Endothelial cell of umbilical vein (primary cell): ENCODE results near the gene PTPN6. TPM values are rescaled to one million over a fixed set of nuclear protein-coding genes. Genes with fewer than 3 reads are reported as not detected.

ENCODE experiments used
- BruUV-seq: library from RNA; stranded (reverse); fragments of 400-500 nt; replicated peaks from 2 replicates; lab custom pipeline; 2021; lab: Mats Ljungman, UMichigan
- CTCF ChIA-PET: fragments of 300-600, 350-600 bp; sonication (Branson Sonifier 250); formaldehyde crosslinking; loops from one replicate; lab custom pipeline; 2021; ENCODE audit warnings: antibody characterized with exemption, inconsistent platforms; lab: Charles Lee
- POLR2A ChIA-PET: fragments of 300-600, 350-600 bp; sonication (Branson Sonifier 250); formaldehyde crosslinking; loops from one replicate; lab custom pipeline; 2021; ENCODE audit warnings: antibody characterized with exemption, inconsistent platforms; lab: Charles Lee
- DNase-seq: peaks from one replicate; pipeline ENCODE4 v3.0.0-alpha.2; 2011; ENCODE audit warnings: low read depth, low spot score
- FAIRE-seq: peaks from 2 replicates; lab custom pipeline; 2011; peaks lifted over from hg19 to GRCh38; lab: Jason Lieb, UNC
- H2AFZ ChIP-seq: 2 replicates; pipeline ENCODE4 v1.6.0; 2012; ENCODE audit warnings: low read depth, low read length, control low read depth, inconsistent platforms
- H3K27ac ChIP-seq: 2 replicates; pipeline ENCODE4 v1.5.1; 2011; ENCODE audit warnings: low read depth, mild to moderate bottlenecking, control low read depth, low read length, moderate library complexity; ENCODE audit not compliant: insufficient read depth
- H3K27me3 ChIP-seq, 2 experiments: 2 replicates each; pipeline versions ENCODE4 v1.6.0 to v1.6.1; 2011; ENCODE audit warnings: low read length in 2 of 2, mixed read lengths in 1 of 2; ENCODE audit not compliant: control insufficient read depth in 2 of 2, insufficient read depth in 2 of 2
- H3K36me3 ChIP-seq, 2 experiments: 2 replicates in 1 of 2; 3 replicates in 1 of 2; pipeline ENCODE4 v1.5.1; 2011; ENCODE audit warnings: low read length in 2 of 2, mild to moderate bottlenecking in 1 of 2, moderate library complexity in 1 of 2; ENCODE audit not compliant: control insufficient read depth in 2 of 2, insufficient read depth in 2 of 2; ENCODE audit errors: extremely low read depth in 1 of 2
- H3K4me1 ChIP-seq: 3 replicates; pipeline ENCODE4 v1.5.1; 2011; ENCODE audit warnings: mild to moderate bottlenecking, low read length; ENCODE audit not compliant: control insufficient read depth, insufficient read depth; ENCODE audit errors: extremely low read depth
- H3K4me2 ChIP-seq: 2 replicates; pipeline ENCODE4 v1.6.1; 2011; ENCODE audit warnings: low read length, control low read depth, mixed read lengths; ENCODE audit not compliant: insufficient read depth
- H3K4me3 ChIP-seq, 3 experiments: fragments of 200-600 bp in 1 of 3; sonication (generic), shearing (Covaris generic) in 1 of 3; replicated peaks in 1 of 3; 2 replicates each; pipeline ENCODE4 v1.5.1; 2011 to 2016; ENCODE audit warnings: control low read depth in 3 of 3, low read length in 3 of 3, mild to moderate bottlenecking in 2 of 3, inconsistent platforms in 1 of 3, low read depth in 1 of 3, moderate library complexity in 1 of 3; ENCODE audit not compliant: insufficient read depth in 1 of 3
- H3K79me2 ChIP-seq: 2 replicates; pipeline ENCODE4 v1.6.0; 2012; ENCODE audit warnings: low read length, inconsistent platforms; ENCODE audit not compliant: control insufficient read depth, insufficient read depth
- H3K9ac ChIP-seq: replicated peaks from 2 replicates; pipeline ENCODE3; 2011; ENCODE audit warnings: low read length, control low read depth; ENCODE audit not compliant: insufficient read depth; ENCODE audit errors: extremely low read depth
- H3K9me1 ChIP-seq: replicated peaks from 3 replicates; pipeline ENCODE4 v1.6.0; 2011; ENCODE audit warnings: mild to moderate bottlenecking, low read length; ENCODE audit not compliant: control insufficient read depth, insufficient read depth; ENCODE audit errors: extremely low read depth
- H3K9me3 ChIP-seq: replicated peaks from 2 replicates; pipeline ENCODE4 v1.5.1; 2012; ENCODE audit warnings: low read length, inconsistent platforms; ENCODE audit not compliant: control insufficient read depth, insufficient read depth
- H4K20me1 ChIP-seq: replicated peaks from 2 replicates; pipeline ENCODE3; 2011; ENCODE audit warnings: mild to moderate bottlenecking, low read length; ENCODE audit not compliant: control insufficient read depth, insufficient read depth; ENCODE audit errors: extremely low read depth
- EZH2 ChIP-seq: IDR thresholded peaks from 2 replicates; pipeline ENCODE4 v1.6.1; 2012; ENCODE audit warnings: borderline replicate concordance, low read depth, mild to moderate bottlenecking, moderate library complexity, low read length, inconsistent platforms; ENCODE audit not compliant: severe bottlenecking
- FOS ChIP-seq: IDR thresholded peaks from 2 replicates; pipeline ENCODE4 v1.6.1; 2011; ENCODE audit warnings: mild to moderate bottlenecking, low read length, moderate library complexity, borderline replicate concordance; ENCODE audit not compliant: insufficient read depth
- GATA2 ChIP-seq: IDR thresholded peaks from 2 replicates; pipeline ENCODE4 v1.7.0; 2011; ENCODE audit warnings: low read depth, mild to moderate bottlenecking, moderate library complexity, mixed read lengths, low read length; ENCODE audit not compliant: insufficient read length, insufficient read depth
- JUN ChIP-seq: IDR thresholded peaks from 2 replicates; pipeline ENCODE4 v1.6.1; 2011; ENCODE audit warnings: borderline replicate concordance, low read depth; ENCODE audit not compliant: insufficient read length, insufficient read depth
- MYC ChIP-seq: IDR thresholded peaks from one replicate; pipeline ENCODE4 v1.6.1; 2011; ENCODE audit warnings: mild to moderate bottlenecking, low read depth, low read length
- POLR2A ChIP-seq: IDR thresholded peaks from 2 replicates; pipeline ENCODE4 v1.6.1; 2012; ENCODE audit warnings: low read depth, mild to moderate bottlenecking, control low read depth, low read length
- POLR2AphosphoS5 ChIP-seq: IDR thresholded peaks from 2 replicates; pipeline ENCODE4 v1.6.1; 2012; ENCODE audit warnings: low read depth, mild to moderate bottlenecking, control low read depth, low read length, moderate library complexity; ENCODE audit not compliant: insufficient read depth
- dilution Hi-C: fragments of 300-500 bp; cut with MboI; formaldehyde crosslinking; loops from one replicate; pipeline ENCODE4 v1.15.0; 2019; ENCODE audit warnings: low sequenced_read_pairs; ENCODE audit not compliant: extremely low pct_ligation_motif_present
- intact Hi-C: fragments of 100-400 bp; cut with micrococcal nuclease; formaldehyde crosslinking; loops from one replicate; pipeline ENCODE4 v1.10.0; 2022
- polyA plus RNA-seq, 4 experiments: library from polyadenylated mRNA; depleted of rRNA in 3 of 4; stranded (reverse) in 3 of 4; unstranded in 1 of 4; fragments of >200 nt; gene quantifications; 2 replicates each; pipeline versions ENCODE4 v1.2.1 to v1.2.3, GENCODE V29; 2011 to 2012; ENCODE audit warnings: missing spikeins in 1 of 4
- total RNA-seq: library from RNA; stranded (reverse); gene quantifications from 2 replicates; pipeline ENCODE4 v1.2.3, GENCODE V29; 2021
- TF ChIP-seq, protein P1 (sequence below): IDR thresholded peaks from 2 replicates; pipeline ENCODE4 v1.6.1; 2011; ENCODE audit not compliant: insufficient read depth, insufficient read length
- TF ChIP-seq, protein P2 (sequence below), 2 donors: IDR thresholded peaks; 1 replicate in 1 of 2; 2 replicates in 1 of 2; pipeline ENCODE4 v1.5.1; 2011; ENCODE audit warnings: low read length in 2 of 2, mild to moderate bottlenecking in 2 of 2, moderate library complexity in 2 of 2, control low read depth in 1 of 2, inconsistent platforms in 1 of 2, low read depth in 1 of 2; ENCODE audit not compliant: insufficient read depth in 1 of 2; ENCODE audit errors: extremely low read depth in 1 of 2

Gene PTPN6
- total and polyA plus RNA-seq, 2 donors (not counting 3 experiments of a cell fraction or from before 2014, with no cell fraction given) = 0.25 to 1.6 TPM

DNA sequence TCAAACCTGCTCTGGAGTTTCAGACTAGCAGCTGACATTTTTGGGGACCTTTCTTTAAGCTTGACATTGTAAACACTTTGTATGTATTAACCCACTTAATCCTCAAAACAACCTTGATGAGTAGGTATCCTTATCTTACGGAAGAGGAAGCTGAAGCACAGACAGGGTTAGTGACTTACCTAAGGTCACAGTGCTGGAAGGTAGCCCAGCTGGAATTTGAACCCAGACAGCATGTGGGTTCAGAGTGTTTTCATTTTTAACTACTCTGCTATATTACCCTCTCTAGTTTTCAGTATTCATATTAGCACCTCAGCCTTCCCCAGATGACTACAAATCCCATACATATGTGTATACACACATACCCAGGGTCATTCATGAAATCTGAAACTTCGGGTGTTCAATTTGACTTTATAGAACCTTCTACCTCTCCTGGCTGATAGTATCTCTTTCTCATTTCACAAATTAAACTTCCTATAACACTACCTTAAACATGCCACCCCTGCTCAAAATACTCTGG is 53.2 kb downstream of the PTPN6 start:
- H3K27me3 ChIP-seq = no peaks in the 10 kb centered on the region
- dilution Hi-C loops = no loop called here
- TF ChIP-seq POLR2A (no peak), MYC (no peak), POLR2AphosphoS5 (no peak), GATA2 (no peak), EZH2 (no peak), FOS (no peak), JUN (no peak)
- TF ChIP-seq, protein P1, sequence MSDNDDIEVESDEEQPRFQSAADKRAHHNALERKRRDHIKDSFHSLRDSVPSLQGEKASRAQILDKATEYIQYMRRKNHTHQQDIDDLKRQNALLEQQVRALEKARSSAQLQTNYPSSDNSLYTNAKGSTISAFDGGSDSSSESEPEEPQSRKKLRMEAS = no peak
- TF ChIP-seq, protein P2, sequence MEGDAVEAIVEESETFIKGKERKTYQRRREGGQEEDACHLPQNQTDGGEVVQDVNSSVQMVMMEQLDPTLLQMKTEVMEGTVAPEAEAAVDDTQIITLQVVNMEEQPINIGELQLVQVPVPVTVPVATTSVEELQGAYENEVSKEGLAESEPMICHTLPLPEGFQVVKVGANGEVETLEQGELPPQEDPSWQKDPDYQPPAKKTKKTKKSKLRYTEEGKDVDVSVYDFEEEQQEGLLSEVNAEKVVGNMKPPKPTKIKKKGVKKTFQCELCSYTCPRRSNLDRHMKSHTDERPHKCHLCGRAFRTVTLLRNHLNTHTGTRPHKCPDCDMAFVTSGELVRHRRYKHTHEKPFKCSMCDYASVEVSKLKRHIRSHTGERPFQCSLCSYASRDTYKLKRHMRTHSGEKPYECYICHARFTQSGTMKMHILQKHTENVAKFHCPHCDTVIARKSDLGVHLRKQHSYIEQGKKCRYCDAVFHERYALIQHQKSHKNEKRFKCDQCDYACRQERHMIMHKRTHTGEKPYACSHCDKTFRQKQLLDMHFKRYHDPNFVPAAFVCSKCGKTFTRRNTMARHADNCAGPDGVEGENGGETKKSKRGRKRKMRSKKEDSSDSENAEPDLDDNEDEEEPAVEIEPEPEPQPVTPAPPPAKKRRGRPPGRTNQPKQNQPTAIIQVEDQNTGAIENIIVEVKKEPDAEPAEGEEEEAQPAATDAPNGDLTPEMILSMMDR (IDR thresholded peaks at IDR 0.05; ENCODE audit: extremely low read depth in 1 of 2, insufficient read depth in 1 of 2, low read depth in 1 of 2, low read length in 2 of 2) = no peak

More for the DNA sequence above, 53.2 kb downstream of the PTPN6 start:
- no peaks in the 10 kb centered on the region for H3K79me2 ChIP-seq
- FAIRE-seq (no peak), DNase-seq (no peak)
- H3K27ac ChIP-seq = no peak overlapping the region
- H3K9ac ChIP-seq = no peak overlapping the region
- ChIA-PET POLR2A (no interaction called here), CTCF (interaction anchor here (0.9 to 2.0 kb wide), 2 partner anchors 14 to 135 kb away, joined by 3 to 6 read pairs; partner anchors contain the start of gene LPCAT3)
- peaks cover 4% of the 10 kb centered on the region for H3K4me1 ChIP-seq
- peaks cover 0 to 2% of the 10 kb centered on the region in 2 experiments for H3K36me3 ChIP-seq
- intact Hi-C loops = no loop called here
- H3K9me1 ChIP-seq = no peaks in the 10 kb centered on the region
- no TSS peak for BruUV-seq
- H4K20me1 ChIP-seq = no peaks in the 10 kb centered on the region
- no peak overlapping the region for H3K4me3 ChIP-seq
- H2AFZ ChIP-seq = no peak overlapping the region
- no peak overlapping the region for H3K4me2 ChIP-seq
- H3K9me3 ChIP-seq = no peaks in the 10 kb centered on the region
